MM.1S (cell line): ENCODE results near the gene ACSS3.

ENCODE experiments used
- DNase-seq: peaks from one replicate; pipeline ENCODE4 v3.0.0-alpha.2; 2015
- H2AFZ ChIP-seq: fragments of 300-600 bp; sonication (generic); 2 replicates; pipeline ENCODE4 v1.6.0; 2016; ENCODE audit warnings: antibody characterized with exemption, low read length
- H3F3A ChIP-seq: fragments of 300-600 bp; sonication (generic); 2 replicates; pipeline ENCODE4 v1.6.1; 2016; ENCODE audit warnings: mild to moderate bottlenecking, antibody characterized with exemption, low read length, moderate library complexity, mixed read lengths; ENCODE audit not compliant: insufficient read depth
- H3K27ac ChIP-seq: fragments of 300-600 bp; sonication (generic); 2 replicates; pipeline ENCODE4 v1.5.1; 2016; ENCODE audit warnings: mild to moderate bottlenecking, low read length
- H3K27me3 ChIP-seq: fragments of 300-600 bp; sonication (generic); replicated peaks from 2 replicates; pipeline ENCODE4 v1.6.0; 2016; ENCODE audit warnings: low read length; ENCODE audit not compliant: insufficient read depth
- H3K36me3 ChIP-seq: fragments of 300-600 bp; sonication (generic); replicated peaks from 2 replicates; pipeline ENCODE4 v1.6.1; 2016; ENCODE audit warnings: mild to moderate bottlenecking, low read length, mixed read lengths; ENCODE audit not compliant: insufficient read depth
- H3K4me1 ChIP-seq: fragments of 300-600 bp; sonication (generic); 2 replicates; pipeline ENCODE4 v1.6.1; 2016; ENCODE audit warnings: low read length, mixed read lengths
- H3K4me2 ChIP-seq: fragments of 300-600 bp; sonication (generic); 2 replicates; pipeline ENCODE4 v1.6.0; 2016; ENCODE audit warnings: low read depth, low read length
- H3K4me3 ChIP-seq: fragments of 300-600 bp; sonication (generic); 2 replicates; pipeline ENCODE4 v1.5.1; 2016; ENCODE audit warnings: low read length, mixed read lengths
- H3K79me2 ChIP-seq: fragments of 300-600 bp; sonication (generic); 2 replicates; pipeline ENCODE4 v1.6.1; 2016; ENCODE audit warnings: mixed run types, low read length, mixed read lengths
- H3K9ac ChIP-seq: fragments of 300-600 bp; sonication (generic); 2 replicates; pipeline ENCODE4 v1.6.1; 2016; ENCODE audit warnings: low read length, mixed read lengths
- H3K9me2 ChIP-seq: fragments of 300-600 bp; sonication (generic); replicated peaks from 2 replicates; pipeline ENCODE4 v1.6.1; 2016; ENCODE audit warnings: mild to moderate bottlenecking, low read length, mixed read lengths; ENCODE audit not compliant: insufficient read depth
- H3K9me3 ChIP-seq: fragments of 300-600 bp; sonication (generic); replicated peaks from 2 replicates; pipeline ENCODE4 v1.6.1; 2016; ENCODE audit warnings: mild to moderate bottlenecking, low read length, mixed read lengths; ENCODE audit not compliant: insufficient read depth
- H4K20me1 ChIP-seq: fragments of 300-600 bp; sonication (generic); 2 replicates; pipeline ENCODE4 v1.6.1; 2016; ENCODE audit warnings: mild to moderate bottlenecking, low read length, moderate library complexity, mixed read lengths; ENCODE audit not compliant: insufficient read depth
- CTCF ChIP-seq: fragments of 300-600 bp; sonication (generic); IDR thresholded peaks from 2 replicates; pipeline ENCODE4 v1.5.1; 2016; ENCODE audit warnings: antibody characterized with exemption, low read length, mixed read lengths
- EZH2 ChIP-seq: fragments of 300-600 bp; sonication (generic); optimal IDR thresholded peaks from 2 replicates; pipeline ENCODE3; 2017; ENCODE audit warnings: low read depth, mild to moderate bottlenecking, antibody characterized with exemption, low read length, mixed read lengths
- EZH2phosphoT487 ChIP-seq: fragments of 300-600 bp; sonication (generic); IDR thresholded peaks from 2 replicates; pipeline ENCODE4 v1.6.1; 2018; ENCODE audit warnings: antibody characterized with exemption, low read length

Gene ACSS3

GRCh38 chr12:81229759-81230158, 151.9 kb downstream of the ACSS3 start:
- Histone ChIP-seq H3K27ac (no peak overlapping the region), H3K79me2 (no peaks in the 10 kb centered on the region), H3K4me1 (no peaks in the 10 kb centered on the region), H3F3A (no peaks in the 10 kb centered on the region), H3K9me2 (no peaks in the 10 kb centered on the region), H3K9ac (no peak overlapping the region), H4K20me1 (no peaks in the 10 kb centered on the region), H3K4me3 (no peak overlapping the region), H3K36me3 (no peaks in the 10 kb centered on the region), H3K27me3 (no peaks in the 10 kb centered on the region), H3K9me3 (no peaks in the 10 kb centered on the region), H3K4me2 (no peak overlapping the region), H2AFZ (no peak overlapping the region)
- DNase-seq: no peak
- no peak for TF ChIP-seq CTCF
- no peak for TF ChIP-seq EZH2
- TF ChIP-seq EZH2phosphoT487: no peak

GRCh38 chr12:81231574-81232368, 153.9 kb downstream of the ACSS3 start:
- no peaks in the 10 kb centered on the region for H3K4me1 ChIP-seq
- no peaks in the 10 kb centered on the region for H3K9me2 ChIP-seq
- no peaks in the 10 kb centered on the region for H3K27me3 ChIP-seq
- no peak overlapping the region for H3K4me2 ChIP-seq
- no peak overlapping the region for H2AFZ ChIP-seq
- no peaks in the 10 kb centered on the region for H3K9me3 ChIP-seq
- no peak overlapping the region for H3K27ac ChIP-seq
- H3F3A ChIP-seq: no peaks in the 10 kb centered on the region
- H3K4me3 ChIP-seq: no peak overlapping the region
- no peak overlapping the region for H3K9ac ChIP-seq
- no peaks in the 10 kb centered on the region for H4K20me1 ChIP-seq
- DNase-seq: no peak
- H3K79me2 ChIP-seq: no peaks in the 10 kb centered on the region
- TF ChIP-seq CTCF (no peak), EZH2 (no peak), EZH2phosphoT487 (no peak)
- no peaks in the 10 kb centered on the region for H3K36me3 ChIP-seq

- no peak overlapping the region for H3K27ac ChIP-seq
- TF ChIP-seq EZH2 (no peak), EZH2phosphoT487 (no peak), CTCF (no peak)
Observed at GRCh38 chr12:81245458-81245857, 167.6 kb downstream of the ACSS3 start.

More at GRCh38 chr12:81245458-81245857, 167.6 kb downstream of the ACSS3 start:
- Histone ChIP-seq H3K4me2 (no peak overlapping the region), H3K27me3 (no peaks in the 10 kb centered on the region), H3K79me2 (no peaks in the 10 kb centered on the region), H4K20me1 (no peaks in the 10 kb centered on the region), H3K4me3 (no peak overlapping the region), H3F3A (no peaks in the 10 kb centered on the region), H3K36me3 (no peaks in the 10 kb centered on the region), H3K4me1 (no peaks in the 10 kb centered on the region), H3K9me2 (no peaks in the 10 kb centered on the region), H2AFZ (no peak overlapping the region), H3K9ac (no peak overlapping the region), H3K9me3 (no peaks in the 10 kb centered on the region)
- DNase-seq: no peak
